ENCODE results near the gene SULT4A1. TPM values are rescaled to one million over a fixed set of nuclear protein-coding genes. Genes with fewer than 3 reads are reported as not detected.

SULT4A1 gene
- total RNA-seq, 1 experiment from 2014 or later: 8.4 TPM

- H3K4me1 ChIP-seq (ENCODE audit: control insufficient read depth in 1 of 2, insufficient read depth in 2 of 2, low read length in 2 of 2): no peaks in the 10 kb centered on the region
- ATAC-seq (no peak), DNase-seq (ENCODE audit: low read depth, low spot score) (no peak)
- H3K79me2 ChIP-seq (ENCODE audit: insufficient read depth, low read length): no peaks in the 10 kb centered on the region
- no peak overlapping the region for H3K4me2 ChIP-seq (ENCODE audit: low read length)
- H2AFZ ChIP-seq (ENCODE audit: low read depth, low read length, poor library complexity, severe bottlenecking): no peak overlapping the region
- BruUV-seq (replicated peaks): no TSS peak
- CTCF ChIA-PET: no interaction called here
- no peak overlapping the region for H3K9ac ChIP-seq (ENCODE audit: low read length)
- TF ChIP-seq RAD21 (IDR thresholded peaks at IDR 0.05; ENCODE audit: low read depth): no peak
- TF ChIP-seq POLR2AphosphoS5 (IDR thresholded peaks at IDR 0.05; ENCODE audit: low read depth, low read length): no peak
- no peak for TF ChIP-seq ELF1 (IDR thresholded peaks at IDR 0.05; ENCODE audit: borderline replicate concordance, low read depth)
- TF ChIP-seq CEBPB (IDR thresholded peaks at IDR 0.05; ENCODE audit: low read depth): no peak
- no peak for TF ChIP-seq JUND (IDR thresholded peaks at IDR 0.05)
- no peak for TF ChIP-seq YY1 (IDR thresholded peaks at IDR 0.05; ENCODE audit: extremely low read depth, insufficient replicate concordance, low read depth, low read length)
- TF ChIP-seq ZBTB33 (IDR thresholded peaks at IDR 0.05; ENCODE audit: extremely low read depth, insufficient replicate concordance, low read length): no peak
- no peak for TF ChIP-seq POLR2A (IDR thresholded peaks at IDR 0.05; ENCODE audit: borderline replicate concordance, extremely low read depth, insufficient read depth, insufficient read length)
- TF ChIP-seq, protein P1, sequence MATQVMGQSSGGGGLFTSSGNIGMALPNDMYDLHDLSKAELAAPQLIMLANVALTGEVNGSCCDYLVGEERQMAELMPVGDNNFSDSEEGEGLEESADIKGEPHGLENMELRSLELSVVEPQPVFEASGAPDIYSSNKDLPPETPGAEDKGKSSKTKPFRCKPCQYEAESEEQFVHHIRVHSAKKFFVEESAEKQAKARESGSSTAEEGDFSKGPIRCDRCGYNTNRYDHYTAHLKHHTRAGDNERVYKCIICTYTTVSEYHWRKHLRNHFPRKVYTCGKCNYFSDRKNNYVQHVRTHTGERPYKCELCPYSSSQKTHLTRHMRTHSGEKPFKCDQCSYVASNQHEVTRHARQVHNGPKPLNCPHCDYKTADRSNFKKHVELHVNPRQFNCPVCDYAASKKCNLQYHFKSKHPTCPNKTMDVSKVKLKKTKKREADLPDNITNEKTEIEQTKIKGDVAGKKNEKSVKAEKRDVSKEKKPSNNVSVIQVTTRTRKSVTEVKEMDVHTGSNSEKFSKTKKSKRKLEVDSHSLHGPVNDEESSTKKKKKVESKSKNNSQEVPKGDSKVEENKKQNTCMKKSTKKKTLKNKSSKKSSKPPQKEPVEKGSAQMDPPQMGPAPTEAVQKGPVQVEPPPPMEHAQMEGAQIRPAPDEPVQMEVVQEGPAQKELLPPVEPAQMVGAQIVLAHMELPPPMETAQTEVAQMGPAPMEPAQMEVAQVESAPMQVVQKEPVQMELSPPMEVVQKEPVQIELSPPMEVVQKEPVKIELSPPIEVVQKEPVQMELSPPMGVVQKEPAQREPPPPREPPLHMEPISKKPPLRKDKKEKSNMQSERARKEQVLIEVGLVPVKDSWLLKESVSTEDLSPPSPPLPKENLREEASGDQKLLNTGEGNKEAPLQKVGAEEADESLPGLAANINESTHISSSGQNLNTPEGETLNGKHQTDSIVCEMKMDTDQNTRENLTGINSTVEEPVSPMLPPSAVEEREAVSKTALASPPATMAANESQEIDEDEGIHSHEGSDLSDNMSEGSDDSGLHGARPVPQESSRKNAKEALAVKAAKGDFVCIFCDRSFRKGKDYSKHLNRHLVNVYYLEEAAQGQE (IDR thresholded peaks at IDR 0.05; ENCODE audit: low read depth): no peak
- no peak for TF ChIP-seq EGR1 (IDR thresholded peaks at IDR 0.05; ENCODE audit: low read depth)
- no peak for TF ChIP-seq CTCF (IDR thresholded peaks at IDR 0.05 in 2 of 3, conservative IDR thresholded peaks at IDR 0.05 in 1 of 3; ENCODE audit: borderline replicate concordance in 1 of 3, insufficient read depth in 1 of 3, low read depth in 2 of 3, low read length in 2 of 3)
- TF ChIP-seq MAX (IDR thresholded peaks at IDR 0.05): no peak
- TF ChIP-seq ATF3 (IDR thresholded peaks at IDR 0.05): no peak
- TF ChIP-seq TCF7L2 (IDR thresholded peaks at IDR 0.05; ENCODE audit: borderline replicate concordance, extremely low read depth, insufficient read depth, insufficient read length): no peak
- no peak for TF ChIP-seq CBX3 (IDR thresholded peaks at IDR 0.05; ENCODE audit: low read depth)
- TF ChIP-seq EZH2phosphoT487 (IDR thresholded peaks at IDR 0.05; ENCODE audit: borderline replicate concordance): no peak
- TF ChIP-seq SIN3A (IDR thresholded peaks at IDR 0.05; ENCODE audit: low read depth): no peak
- no peak for TF ChIP-seq SP1 (IDR thresholded peaks at IDR 0.05; ENCODE audit: low read depth)
- no peak overlapping the region for H3K4me3 ChIP-seq (replicated peaks in 1 of 2; ENCODE audit: low read depth in 1 of 2, low read length in 2 of 2)
- no peaks in the 10 kb centered on the region for H4K20me1 ChIP-seq (ENCODE audit: insufficient read depth)
- POLR2A ChIA-PET: no interaction called here
- 0 out of 2 replicates have a peak, but pooled peaks cover under 1% of the 10 kb centered on the region for H3K27me3 ChIP-seq (ENCODE audit: insufficient read depth, low read length)
- RAD21 ChIA-PET (ENCODE audit: low non-redundant PET in 1 of 2, low total read pairs in 2 of 2, uncharacterized antibody in 2 of 2, unreplicated experiment in 2 of 2): interaction anchor here in 1 of 2 experiments (0.5 kb wide), 1 partner anchor 9 kb away, joined by 3 read pairs; no protein-coding TSS in a partner anchor
- no peaks in the 10 kb centered on the region for H3K9me3 ChIP-seq (ENCODE audit: control insufficient read depth in 1 of 2, insufficient read depth in 1 of 2, low read depth in 1 of 2, low read length in 2 of 2)
- intact Hi-C loops (cut with micrococcal nuclease): no loop called here
- H3K27ac ChIP-seq (ENCODE audit: low read depth, low read length): no peak overlapping the region
- no peaks in the 10 kb centered on the region for H3K36me3 ChIP-seq (ENCODE audit: control insufficient read depth in 1 of 2, insufficient read depth in 2 of 2, low read length in 2 of 2)
- no peaks in the 10 kb centered on the region for H3K9me2 ChIP-seq (ENCODE audit: insufficient read depth)
Observed at GRCh38 chr22:43819931-43820640, 42.2 kb downstream of the SULT4A1 start.

All from HCT116 (cell line).